B cell (primary cell): Measurements from ENCODE around the gene ATRNL1. TPM values are rescaled to one million over a fixed set of nuclear protein-coding genes. Genes with fewer than 3 reads are reported as not detected.

Experiments
- ATAC-seq: fragments of 200-7000 bp; cut with Tn5 transposase; one replicate; pipeline ENCODE4 v1.10.0; 2021; ENCODE audit warnings: low read depth, mild to moderate bottlenecking, moderate number of reproducible peaks, moderate library complexity
- CTCF ChIA-PET: fragments of 350-600 bp; sonication (Branson Sonifier 250); formaldehyde crosslinking; loops from one replicate; lab custom pipeline; 2021; ENCODE audit warnings: antibody characterized with exemption, inconsistent platforms; lab: Charles Lee
- POLR2A ChIA-PET: fragments of 350-600 bp; sonication (Branson Sonifier 250); formaldehyde crosslinking; loops from one replicate; lab custom pipeline; 2021; ENCODE audit warnings: antibody characterized with exemption; lab: Charles Lee
- DNase-seq: peaks from one replicate; pipeline ENCODE4 v3.0.0; 2013
- H2AFZ ChIP-seq: 2 replicates; pipeline ENCODE4 v1.6.1; 2012; ENCODE audit warnings: mild to moderate bottlenecking, low read depth, low read length; ENCODE audit not compliant: insufficient read depth, poor library complexity, severe bottlenecking
- H3K27ac ChIP-seq, 2 donors: 1 replicate in 1 of 2; 2 replicates in 1 of 2; pipeline ENCODE4 v1.5.1; 2012 to 2013; ENCODE audit warnings: low read length in 2 of 2, mild to moderate bottlenecking in 2 of 2, moderate library complexity in 1 of 2
- H3K27me3 ChIP-seq, 4 experiments: fragments of 200-600 bp in 1 of 4; sonication (generic) in 1 of 4; replicated peaks in 1 of 4; 1 replicate in 2 of 4; 2 replicates in 2 of 4; pipeline versions ENCODE4 v1.6.1 to v1.7.0; 2013 to 2016; ENCODE audit warnings: low read length in 3 of 4, mild to moderate bottlenecking in 2 of 4, mixed read lengths in 1 of 4, moderate library complexity in 1 of 4; ENCODE audit not compliant: insufficient read depth in 4 of 4, control insufficient read depth in 3 of 4; ENCODE audit errors: control extremely low read depth in 1 of 4
- H3K36me3 ChIP-seq, 2 experiments: replicated peaks in 1 of 2; 1 replicate in 1 of 2; 2 replicates in 1 of 2; pipeline versions ENCODE4 v1.6.1 to v1.7.1; 2013; ENCODE audit warnings: low read length in 1 of 2; ENCODE audit not compliant: insufficient read depth in 2 of 2, control insufficient read depth in 1 of 2; ENCODE audit errors: control extremely low read depth in 1 of 2, extremely low read depth in 1 of 2
- H3K4me1 ChIP-seq, 2 donors: fragments of 200-600 bp in 1 of 2; sonication (generic) in 1 of 2; 1 replicate in 1 of 2; 2 replicates in 1 of 2; pipeline versions ENCODE4 v1.5.1 to v1.6.1; 2013 to 2017; ENCODE audit warnings: low read length in 2 of 2; ENCODE audit not compliant: control insufficient read depth in 2 of 2, insufficient read depth in 2 of 2
- H3K4me2 ChIP-seq: replicated peaks from 2 replicates; pipeline ENCODE3; 2012; ENCODE audit warnings: mild to moderate bottlenecking, low read depth, low read length; ENCODE audit not compliant: poor library complexity, severe bottlenecking
- H3K4me3 ChIP-seq, 5 experiments: fragments of 200-600 bp in 1 of 5; sonication (generic) in 1 of 5; 1 replicate in 3 of 5; 2 replicates in 2 of 5; pipeline versions ENCODE4 v1.5.1 to v1.7.0; 2011 to 2016; ENCODE audit warnings: low read length in 4 of 5, mild to moderate bottlenecking in 4 of 5, low read depth in 2 of 5, control low read depth in 1 of 5, moderate library complexity in 1 of 5; ENCODE audit not compliant: insufficient read depth in 1 of 5; ENCODE audit errors: control extremely low read depth in 1 of 5, extremely low read depth in 1 of 5
- H3K79me2 ChIP-seq: fragments of 200-600 bp; sonication (generic); one replicate; pipeline ENCODE4 v1.6.0; 2016; ENCODE audit warnings: low read length; ENCODE audit not compliant: control insufficient read depth, insufficient read depth
- H3K9ac ChIP-seq: fragments of 200-600 bp; sonication (generic); 2 replicates; pipeline ENCODE4 v1.6.1; 2017; ENCODE audit warnings: mild to moderate bottlenecking, low read length, moderate library complexity
- H3K9me3 ChIP-seq, 3 donors: one replicate each; pipeline versions ENCODE4 v1.6.1 to v1.7.1; 2013; ENCODE audit warnings: low read length in 2 of 3; ENCODE audit not compliant: control insufficient read depth in 2 of 3, insufficient read depth in 1 of 3; ENCODE audit errors: control extremely low read depth in 1 of 3
- H4K20me1 ChIP-seq: 2 replicates; pipeline ENCODE4 v1.6.0; 2012; ENCODE audit warnings: mild to moderate bottlenecking, low read length; ENCODE audit not compliant: insufficient read depth, control insufficient read depth, poor library complexity, severe bottlenecking
- H3K27ac Mint-ChIP-seq: one replicate; pipeline ENCODE4 v1.8.0; 2021; ENCODE audit warnings: mixed read lengths
- H3K27me3 Mint-ChIP-seq: one replicate; pipeline ENCODE4 v1.8.0; 2021; ENCODE audit warnings: mixed read lengths
- H3K4me1 Mint-ChIP-seq: one replicate; pipeline ENCODE4 v1.8.0; 2021; ENCODE audit warnings: mixed read lengths
- H3K4me3 Mint-ChIP-seq: one replicate; pipeline ENCODE4 v1.8.0; 2021; ENCODE audit warnings: mixed read lengths
- H3K9me3 Mint-ChIP-seq: one replicate; pipeline ENCODE4 v1.8.0; 2022; ENCODE audit warnings: mixed read lengths; ENCODE audit not compliant: insufficient read depth
- CTCF ChIP-seq: fragments of 200-600 bp; IDR thresholded peaks from one replicate; pipeline ENCODE4 v1.8.0; 2022; ENCODE audit warnings: antibody characterized with exemption, mild to moderate bottlenecking
- EZH2 ChIP-seq: IDR thresholded peaks from 2 replicates; pipeline ENCODE4 v1.6.1; 2012; ENCODE audit warnings: borderline replicate concordance, low read depth, mild to moderate bottlenecking, moderate library complexity, low read length; ENCODE audit not compliant: insufficient read depth, poor library complexity, severe bottlenecking
- WGBS: methylation state at CpG from one replicate; pipeline ENCODE4 v1.1.5; 2013; ENCODE audit warnings: missing lambda C conversion rate; ENCODE audit not compliant: insufficient coverage; 5-methylcytosine and 5-hydroxymethylcytosine counted together
- intact Hi-C: fragments of 100-400 bp; cut with micrococcal nuclease; formaldehyde crosslinking; loops from one replicate; pipeline ENCODE4 v1.10.0; 2022
- polyA plus RNA-seq: library from polyadenylated mRNA; depleted of rRNA; stranded (reverse); fragments of >200 nt; gene quantifications from 2 replicates; pipeline ENCODE4 v1.2.3, GENCODE V29; 2012
- total RNA-seq, 2 donors: library from RNA; stranded (reverse); fragments of 120-200 nt in 1 of 2; gene quantifications; 1 replicate in 1 of 2; 2 replicates in 1 of 2; pipeline versions ENCODE4 v1.2.3 to v1.2.4, GENCODE V29; 2013 to 2022

The ATRNL1 gene
- total and polyA plus RNA-seq, 2 donors (not counting 1 experiment from before 2014, with no cell fraction given), result 0.24 to 2.2 TPM

GRCh38 chr10:115774721-115775120 lies 681.6 kb downstream of the ATRNL1 start:
- Histone ChIP-seq H3K9me3 (no peaks in the 10 kb centered on the region), H2AFZ (no peak overlapping the region), H3K36me3 (no peaks in the 10 kb centered on the region), H3K4me2 (no peak overlapping the region), H4K20me1 (no peaks in the 10 kb centered on the region), H3K27ac (no peak overlapping the region), H3K79me2 (no peaks in the 10 kb centered on the region), H3K27me3 (no peaks in the 10 kb centered on the region), H3K4me3 (no peak overlapping the region), H3K9ac (no peak overlapping the region), H3K4me1 (no peaks in the 10 kb centered on the region)
- DNase-seq (no peak), ATAC-seq (no peak)
- TF ChIP-seq CTCF (no peak), EZH2 (no peak)
- no peak overlapping the region for H3K27ac Mint-ChIP-seq
- intact Hi-C loops, result no loop called here
- CTCF ChIA-PET, result no interaction called here
- POLR2A ChIA-PET, result no interaction called here
- no peak overlapping the region for H3K4me3 Mint-ChIP-seq
- H3K4me1 Mint-ChIP-seq, result no peaks in the 10 kb centered on the region
- H3K27me3 Mint-ChIP-seq, result no peaks in the 10 kb centered on the region
- no peaks in the 10 kb centered on the region for H3K9me3 Mint-ChIP-seq
- WGBS, result no CpG with 5 or more reads among the region's 2 CpGs

GRCh38 chr10:115777646-115778045 lies 684.5 kb downstream of the ATRNL1 start:
- intact Hi-C loops, result no loop called here
- no peaks in the 10 kb centered on the region for H3K27me3 ChIP-seq
- H3K27me3 Mint-ChIP-seq, result no peaks in the 10 kb centered on the region

More at GRCh38 chr10:115777646-115778045, 684.5 kb downstream of the ATRNL1 start:
- no peak overlapping the region for H3K9ac ChIP-seq
- no peak for TF ChIP-seq CTCF
- no peak overlapping the region for H3K4me2 ChIP-seq
- no peaks in the 10 kb centered on the region for H3K9me3 ChIP-seq
- H3K4me1 Mint-ChIP-seq, result no peaks in the 10 kb centered on the region
- ATAC-seq (no peak), DNase-seq (no peak)
- H4K20me1 ChIP-seq, result no peaks in the 10 kb centered on the region
- no peak overlapping the region for H2AFZ ChIP-seq
- no peak overlapping the region for H3K27ac Mint-ChIP-seq
- H3K4me1 ChIP-seq, result no peaks in the 10 kb centered on the region
- no peak overlapping the region for H3K4me3 Mint-ChIP-seq
- H3K79me2 ChIP-seq, result no peaks in the 10 kb centered on the region
- no peaks in the 10 kb centered on the region for H3K9me3 Mint-ChIP-seq
- CTCF ChIA-PET, result no interaction called here
- no peaks in the 10 kb centered on the region for H3K36me3 ChIP-seq
- no peak overlapping the region for H3K4me3 ChIP-seq
- WGBS, result 67% methylated on average over 1 of the region's 2 CpGs
- POLR2A ChIA-PET, result no interaction called here
- no peak overlapping the region for H3K27ac ChIP-seq
